HFFc6 (cell line): ENCODE measurements around the gene PRDX1. TPM values are rescaled to one million over a fixed set of nuclear protein-coding genes. Genes with fewer than 3 reads are reported as not detected.
A peak's percentile ranks its signal among the peaks of the same experiment; 100 is the strongest.
"Not testable (repeated sequence)": the region's sequence is repeated elsewhere in the genome, so short reads cannot be mapped to it uniquely, and the experiment has no call there.

Experiments
- DNase-seq: peaks from one replicate; pipeline ENCODE4 v3.0.0-alpha.2; 2018
- H3K27ac Mint-ChIP-seq: 2 replicates; pipeline ENCODE4 v1.8.0; 2020; ENCODE audit warnings: mild to moderate bottlenecking, mixed read lengths
- H3K27me3 Mint-ChIP-seq: 2 replicates; pipeline ENCODE4 v1.8.0; 2021; ENCODE audit warnings: mild to moderate bottlenecking, moderate library complexity, mixed read lengths; ENCODE audit not compliant: insufficient read depth
- H3K36me3 Mint-ChIP-seq: 2 replicates; pipeline ENCODE4 v1.8.0; 2021; ENCODE audit warnings: low read depth, mixed read lengths
- H3K4me1 Mint-ChIP-seq: 2 replicates; pipeline ENCODE4 v1.8.0; 2020; ENCODE audit warnings: low read depth, mixed read lengths
- H3K4me3 Mint-ChIP-seq: 2 replicates; pipeline ENCODE4 v1.8.0; 2020; ENCODE audit warnings: mild to moderate bottlenecking, moderate library complexity, mixed read lengths
- H3K9me3 Mint-ChIP-seq: 2 replicates; pipeline ENCODE4 v1.8.0; 2020; ENCODE audit warnings: mild to moderate bottlenecking, mixed read lengths
- total RNA-seq, 6 experiments: library from RNA; stranded (reverse); fragmentation: NEBNext Ultra II Directional; extraction: Animal tissue kit (Norgen Biotek cat#: 25700); gene quantifications; 2 replicates in 1 of 6; 3 replicates in 5 of 6; pipeline ENCODE4 v1.2.3, GENCODE V29; 2021
- TF ChIP-seq, protein P1 (sequence below): fragments of 200-600 bp; sonication (generic); IDR thresholded peaks from 2 replicates; pipeline ENCODE4 v1.5.0; 2021; ENCODE audit warnings: antibody characterized with exemption, mild to moderate bottlenecking

PRDX1 gene
- total RNA-seq, 6 experiments from 2014 or later, result 798 to 1,123 (median 999) TPM

GRCh38 chr1:45535988-45536766, 14.5 kb upstream of the PRDX1 start:
- H3K9me3 Mint-ChIP-seq, result no peaks in the 10 kb centered on the region
- TF ChIP-seq, protein P1, sequence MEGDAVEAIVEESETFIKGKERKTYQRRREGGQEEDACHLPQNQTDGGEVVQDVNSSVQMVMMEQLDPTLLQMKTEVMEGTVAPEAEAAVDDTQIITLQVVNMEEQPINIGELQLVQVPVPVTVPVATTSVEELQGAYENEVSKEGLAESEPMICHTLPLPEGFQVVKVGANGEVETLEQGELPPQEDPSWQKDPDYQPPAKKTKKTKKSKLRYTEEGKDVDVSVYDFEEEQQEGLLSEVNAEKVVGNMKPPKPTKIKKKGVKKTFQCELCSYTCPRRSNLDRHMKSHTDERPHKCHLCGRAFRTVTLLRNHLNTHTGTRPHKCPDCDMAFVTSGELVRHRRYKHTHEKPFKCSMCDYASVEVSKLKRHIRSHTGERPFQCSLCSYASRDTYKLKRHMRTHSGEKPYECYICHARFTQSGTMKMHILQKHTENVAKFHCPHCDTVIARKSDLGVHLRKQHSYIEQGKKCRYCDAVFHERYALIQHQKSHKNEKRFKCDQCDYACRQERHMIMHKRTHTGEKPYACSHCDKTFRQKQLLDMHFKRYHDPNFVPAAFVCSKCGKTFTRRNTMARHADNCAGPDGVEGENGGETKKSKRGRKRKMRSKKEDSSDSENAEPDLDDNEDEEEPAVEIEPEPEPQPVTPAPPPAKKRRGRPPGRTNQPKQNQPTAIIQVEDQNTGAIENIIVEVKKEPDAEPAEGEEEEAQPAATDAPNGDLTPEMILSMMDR, result no peak
- no peak overlapping the region for H3K4me3 Mint-ChIP-seq
- peaks cover 6% of the 10 kb centered on the region for H3K27me3 Mint-ChIP-seq
- H3K4me1 Mint-ChIP-seq, result no peaks in the 10 kb centered on the region
- no peaks in the 10 kb centered on the region for H3K36me3 Mint-ChIP-seq
- no peak overlapping the region for H3K27ac Mint-ChIP-seq
- no peak for DNase-seq

GRCh38 chr1:45531873-45532272, 10.2 kb upstream of the PRDX1 start:
- Mint-ChIP-seq H3K36me3 (no peaks in the 10 kb centered on the region), H3K27me3 (peaks cover 6% of the 10 kb centered on the region), H3K9me3 (no peaks in the 10 kb centered on the region), H3K4me1 (no peaks in the 10 kb centered on the region), H3K27ac (no peak overlapping the region), H3K4me3 (no peak overlapping the region)
- TF ChIP-seq, protein P1, result no peak
- no peak for DNase-seq

- TF ChIP-seq, protein P1, result no peak
- DNase-seq, result no peak
- H3K27me3 Mint-ChIP-seq, result peaks cover 5% of the 10 kb centered on the region
- H3K4me1 Mint-ChIP-seq, result peaks cover 7% of the 10 kb centered on the region
- H3K27ac Mint-ChIP-seq, result no peak overlapping the region
- no peaks in the 10 kb centered on the region for H3K9me3 Mint-ChIP-seq
- H3K4me3 Mint-ChIP-seq, result no peak overlapping the region
- no peaks in the 10 kb centered on the region for H3K36me3 Mint-ChIP-seq
Observed at GRCh38 chr1:45530632-45531135, 9.0 kb upstream of the PRDX1 start.

DNA sequence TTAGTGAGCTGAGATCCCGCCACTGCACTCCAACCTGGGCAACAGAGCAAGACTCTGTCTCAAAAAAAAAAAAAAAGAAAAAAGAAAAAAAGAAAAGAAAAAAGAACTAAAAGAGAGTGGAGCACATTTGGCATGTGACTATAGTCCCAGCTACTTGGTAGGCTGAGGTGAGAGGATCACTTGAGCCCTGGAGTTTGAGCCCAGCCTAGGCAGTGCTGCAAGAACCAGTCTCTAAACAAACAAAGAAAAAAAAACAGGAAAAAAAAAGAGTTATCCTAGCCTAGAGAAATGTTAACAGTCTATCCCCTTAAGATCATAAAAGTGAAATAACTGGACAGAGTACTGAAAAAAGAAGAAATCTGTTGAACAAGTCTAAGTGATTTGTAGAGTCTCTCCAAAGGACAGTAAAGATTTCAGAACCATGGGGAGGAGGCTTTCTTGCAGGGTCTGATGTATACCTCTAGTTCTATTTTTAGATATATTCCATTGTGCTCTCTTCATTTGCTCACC, 4.5 kb upstream of the PRDX1 start:
- H3K27ac Mint-ChIP-seq, result no peak overlapping the region

GRCh38 chr1:45523975-45524374, 2.3 kb upstream of the PRDX1 start:
- H3K4me3 Mint-ChIP-seq, result not testable (repeated sequence)

More for the DNA sequence above, 4.5 kb upstream of the PRDX1 start:
- no peak for DNase-seq
- TF ChIP-seq, protein P1, result no peak
- H3K4me3 Mint-ChIP-seq, result no peak overlapping the region
- no peaks in the 10 kb centered on the region; the same call in 1 of the 2 replicates for H3K9me3 Mint-ChIP-seq
- H3K36me3 Mint-ChIP-seq, result peaks cover under 1% of the 10 kb centered on the region; the same call in 1 of the 2 replicates
- H3K4me1 Mint-ChIP-seq, result peaks cover 35% of the 10 kb centered on the region
- peaks cover 6% of the 10 kb centered on the region for H3K27me3 Mint-ChIP-seq

DNA sequence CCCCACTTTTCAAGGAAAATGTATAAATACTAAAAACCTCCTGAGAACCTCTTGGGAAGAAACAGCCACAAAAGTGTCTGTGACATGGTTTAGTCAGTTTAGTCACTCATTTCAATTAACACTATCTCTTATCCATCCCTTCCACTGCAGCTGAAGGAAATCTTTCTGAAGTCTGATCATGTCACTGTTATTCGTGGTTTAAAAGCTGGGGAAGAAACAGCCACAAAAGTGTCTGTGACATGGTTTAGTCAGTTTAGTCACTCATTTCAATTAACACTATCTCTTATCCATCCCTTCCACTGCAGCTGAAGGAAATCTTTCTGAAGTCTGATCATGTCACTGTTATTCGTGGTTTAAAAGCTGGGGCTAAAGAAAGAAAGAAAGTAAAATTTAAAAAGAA, 1.8 kb upstream of the PRDX1 start:
- not testable (repeated sequence) for H3K9me3 Mint-ChIP-seq, DNase-seq, H3K4me3 Mint-ChIP-seq
- H3K36me3 Mint-ChIP-seq, result peaks cover 14% of the 10 kb centered on the region; the same call in 1 of the 2 replicates
- peak overlapping the region; percentile 98 for H3K27ac Mint-ChIP-seq
- H3K4me1 Mint-ChIP-seq, result peaks cover 46% of the 10 kb centered on the region
- peaks cover 12% of the 10 kb centered on the region for H3K27me3 Mint-ChIP-seq

More at GRCh38 chr1:45523975-45524374, 2.3 kb upstream of the PRDX1 start:
- H3K36me3 Mint-ChIP-seq, H3K9me3 Mint-ChIP-seq, H3K27ac Mint-ChIP-seq, DNase-seq: not testable (repeated sequence)
- H3K4me1 Mint-ChIP-seq, result peaks cover 42% of the 10 kb centered on the region
- H3K27me3 Mint-ChIP-seq, result peaks cover 12% of the 10 kb centered on the region
